IMR-90 (cell line): ENCODE data around the gene DNAJB9.

Experiments used
- CEBPB ChIP-seq: IDR thresholded peaks from 2 replicates; pipeline ENCODE4 v1.6.1; 2012; ENCODE audit warnings: low read depth, low read length, improper control_type of control experiment
- CHD1 ChIP-seq: IDR thresholded peaks from 2 replicates; pipeline ENCODE4 v1.6.1; 2012; ENCODE audit warnings: low read depth, low read length, improper control_type of control experiment
- MAFK ChIP-seq: IDR thresholded peaks from 2 replicates; pipeline ENCODE4 v1.6.1; 2012; ENCODE audit warnings: low read depth, low read length, improper control_type of control experiment
- MAZ ChIP-seq: IDR thresholded peaks from 2 replicates; pipeline ENCODE4 v1.6.1; 2012; ENCODE audit warnings: low read depth, mild to moderate bottlenecking, low read length, improper control_type of control experiment, moderate library complexity, borderline replicate concordance
- MXI1 ChIP-seq: IDR thresholded peaks from 2 replicates; pipeline ENCODE4 v1.6.1; 2012; ENCODE audit warnings: low read depth, mild to moderate bottlenecking, low read length, moderate library complexity, borderline replicate concordance
- POLR2A ChIP-seq: IDR thresholded peaks from 2 replicates; pipeline ENCODE4 v1.6.1; 2012; ENCODE audit warnings: mild to moderate bottlenecking, low read depth, low read length
- RCOR1 ChIP-seq: IDR thresholded peaks from 2 replicates; pipeline ENCODE4 v1.6.1; 2012; ENCODE audit warnings: mild to moderate bottlenecking, low read length, improper control_type of control experiment; ENCODE audit not compliant: insufficient replicate concordance
- RFX5 ChIP-seq: IDR thresholded peaks from 2 replicates; pipeline ENCODE4 v1.8.0; 2012; ENCODE audit warnings: low read depth, mild to moderate bottlenecking, low read length, moderate library complexity
- SMC3 ChIP-seq: fragments of 150-350 bp; IDR thresholded peaks from 2 replicates; pipeline ENCODE4 v1.6.1; 2016; ENCODE audit warnings: low read depth, mild to moderate bottlenecking, antibody characterized with exemption, low read length, moderate library complexity
- TF ChIP-seq, protein P1 (sequence below): fragments of 150-350 bp; IDR thresholded peaks from 2 replicates; pipeline ENCODE4 v1.6.1; 2017; ENCODE audit warnings: mild to moderate bottlenecking, antibody characterized with exemption, low read length, low read depth
- TF ChIP-seq, protein P2 (sequence below): conservative IDR thresholded peaks from 2 replicates; pipeline ENCODE4 v1.5.1; 2012; ENCODE audit warnings: mild to moderate bottlenecking, low read depth, low read length, improper control_type of control experiment
- TF ChIP-seq, protein P3 (sequence below): fragments of 150-350 bp; IDR thresholded peaks from 2 replicates; pipeline ENCODE4 v1.6.1; 2016; ENCODE audit warnings: low read depth, mild to moderate bottlenecking, low read length, moderate library complexity, borderline replicate concordance

DNA sequence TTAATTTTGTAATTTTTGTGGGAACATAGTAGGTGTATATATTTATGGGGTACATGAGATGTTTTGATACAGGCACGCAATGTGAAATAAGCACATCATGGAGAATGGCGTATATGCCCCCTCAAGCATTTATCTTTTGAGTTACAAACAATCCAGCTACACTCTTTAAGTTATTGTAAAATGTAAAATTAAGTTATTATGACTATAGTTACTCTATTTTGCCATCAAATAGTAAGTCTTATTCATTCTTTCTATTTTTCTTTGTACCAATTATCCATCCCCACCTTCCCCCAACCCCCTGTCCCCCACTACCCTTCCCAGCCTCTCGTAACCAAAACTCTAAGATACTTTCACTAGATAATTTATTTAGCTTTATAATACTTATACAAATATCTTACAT is 36.0 kb upstream of the DNAJB9 start:
- TF ChIP-seq, protein P1, sequence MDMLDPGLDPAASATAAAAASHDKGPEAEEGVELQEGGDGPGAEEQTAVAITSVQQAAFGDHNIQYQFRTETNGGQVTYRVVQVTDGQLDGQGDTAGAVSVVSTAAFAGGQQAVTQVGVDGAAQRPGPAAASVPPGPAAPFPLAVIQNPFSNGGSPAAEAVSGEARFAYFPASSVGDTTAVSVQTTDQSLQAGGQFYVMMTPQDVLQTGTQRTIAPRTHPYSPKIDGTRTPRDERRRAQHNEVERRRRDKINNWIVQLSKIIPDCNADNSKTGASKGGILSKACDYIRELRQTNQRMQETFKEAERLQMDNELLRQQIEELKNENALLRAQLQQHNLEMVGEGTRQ = no peak
- TF ChIP-seq, protein P2, sequence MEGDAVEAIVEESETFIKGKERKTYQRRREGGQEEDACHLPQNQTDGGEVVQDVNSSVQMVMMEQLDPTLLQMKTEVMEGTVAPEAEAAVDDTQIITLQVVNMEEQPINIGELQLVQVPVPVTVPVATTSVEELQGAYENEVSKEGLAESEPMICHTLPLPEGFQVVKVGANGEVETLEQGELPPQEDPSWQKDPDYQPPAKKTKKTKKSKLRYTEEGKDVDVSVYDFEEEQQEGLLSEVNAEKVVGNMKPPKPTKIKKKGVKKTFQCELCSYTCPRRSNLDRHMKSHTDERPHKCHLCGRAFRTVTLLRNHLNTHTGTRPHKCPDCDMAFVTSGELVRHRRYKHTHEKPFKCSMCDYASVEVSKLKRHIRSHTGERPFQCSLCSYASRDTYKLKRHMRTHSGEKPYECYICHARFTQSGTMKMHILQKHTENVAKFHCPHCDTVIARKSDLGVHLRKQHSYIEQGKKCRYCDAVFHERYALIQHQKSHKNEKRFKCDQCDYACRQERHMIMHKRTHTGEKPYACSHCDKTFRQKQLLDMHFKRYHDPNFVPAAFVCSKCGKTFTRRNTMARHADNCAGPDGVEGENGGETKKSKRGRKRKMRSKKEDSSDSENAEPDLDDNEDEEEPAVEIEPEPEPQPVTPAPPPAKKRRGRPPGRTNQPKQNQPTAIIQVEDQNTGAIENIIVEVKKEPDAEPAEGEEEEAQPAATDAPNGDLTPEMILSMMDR = no peak
- TF ChIP-seq, protein P3, sequence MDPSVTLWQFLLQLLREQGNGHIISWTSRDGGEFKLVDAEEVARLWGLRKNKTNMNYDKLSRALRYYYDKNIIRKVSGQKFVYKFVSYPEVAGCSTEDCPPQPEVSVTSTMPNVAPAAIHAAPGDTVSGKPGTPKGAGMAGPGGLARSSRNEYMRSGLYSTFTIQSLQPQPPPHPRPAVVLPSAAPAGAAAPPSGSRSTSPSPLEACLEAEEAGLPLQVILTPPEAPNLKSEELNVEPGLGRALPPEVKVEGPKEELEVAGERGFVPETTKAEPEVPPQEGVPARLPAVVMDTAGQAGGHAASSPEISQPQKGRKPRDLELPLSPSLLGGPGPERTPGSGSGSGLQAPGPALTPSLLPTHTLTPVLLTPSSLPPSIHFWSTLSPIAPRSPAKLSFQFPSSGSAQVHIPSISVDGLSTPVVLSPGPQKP = no peak
- no peak for TF ChIP-seq POLR2A
- TF ChIP-seq RCOR1 = no peak
- no peak for TF ChIP-seq RFX5
- TF ChIP-seq CEBPB = no peak
- no peak for TF ChIP-seq CHD1
- no peak for TF ChIP-seq MXI1
- no peak for TF ChIP-seq SMC3
- TF ChIP-seq MAZ = no peak
- TF ChIP-seq MAFK = no peak
